GM19372 (cell line): ENCODE data around the gene FOSB.
"Not testable (repeated sequence)": the region's sequence is repeated elsewhere in the genome, so short reads cannot be mapped to it uniquely, and the experiment has no call there.

Experiments used
- ATAC-seq: cut with Tn5 transposase; IDR thresholded peaks from one replicate; pipeline ENCODE4 v1.9.1; 2021; ENCODE audit warnings: mild to moderate bottlenecking, low read depth, moderate library complexity; ENCODE audit not compliant: unreplicated experiment

Gene FOSB

DNA sequence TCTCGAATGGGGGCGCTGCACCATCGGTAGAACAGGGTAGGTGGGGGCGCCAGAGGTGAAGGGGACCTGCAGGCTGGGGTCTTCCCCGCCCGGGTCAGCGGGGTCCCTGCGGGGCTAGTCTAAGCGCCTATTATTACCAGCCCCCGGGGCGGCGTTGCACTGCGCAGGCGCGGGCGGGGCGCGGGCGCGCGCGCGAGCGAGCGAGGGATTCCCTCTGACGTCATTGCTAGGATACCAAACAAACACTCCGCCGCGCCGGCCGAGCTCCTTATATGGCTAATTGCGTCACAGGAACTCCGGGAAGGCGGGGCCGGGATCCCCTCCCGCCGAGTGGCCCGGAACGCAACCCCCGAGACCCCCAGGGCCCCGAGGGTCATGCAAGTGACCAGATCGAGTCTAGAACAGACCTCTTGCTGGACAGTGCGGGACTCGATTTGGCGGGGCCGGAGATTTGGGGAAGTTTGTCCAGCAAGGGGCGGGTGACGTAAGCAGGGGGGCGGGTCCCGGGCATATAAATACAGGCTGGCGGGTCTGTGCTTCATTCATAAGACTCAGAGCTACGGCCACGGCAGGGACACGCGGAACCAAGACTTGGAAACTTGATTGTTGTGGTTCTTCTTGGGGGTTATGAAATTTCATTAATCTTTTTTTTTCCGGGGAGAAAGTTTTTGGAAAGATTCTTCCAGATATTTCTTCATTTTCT lies at the start of gene FOSB:
TSS of gene FOSB (plus strand) at position 541 of the 703 bp plus-strand sequence. CDS start 591 bp downstream, outside the sequence.
- peak; percentile 38 for ATAC-seq

DNA sequence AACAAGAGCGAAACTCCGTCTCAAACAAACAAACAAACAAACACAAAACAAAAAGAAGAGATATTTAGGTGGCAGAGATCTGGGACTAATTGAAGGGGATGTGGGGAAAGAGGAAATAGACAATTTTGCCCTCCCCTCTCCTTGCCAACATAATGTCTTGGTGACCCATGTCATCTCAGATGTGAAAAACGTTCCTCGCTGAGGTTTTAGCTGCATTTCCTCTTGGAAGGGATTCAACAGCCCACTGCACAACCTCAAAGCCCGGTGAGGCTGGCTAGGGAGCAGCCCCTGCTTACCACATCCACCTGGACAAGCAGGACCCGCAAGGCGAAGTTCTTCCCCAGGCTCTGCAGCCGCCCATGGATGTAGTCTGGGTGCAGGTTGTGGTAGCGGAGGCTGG lies 49.0 kb upstream of the FOSB start:
- no peak for ATAC-seq

DNA sequence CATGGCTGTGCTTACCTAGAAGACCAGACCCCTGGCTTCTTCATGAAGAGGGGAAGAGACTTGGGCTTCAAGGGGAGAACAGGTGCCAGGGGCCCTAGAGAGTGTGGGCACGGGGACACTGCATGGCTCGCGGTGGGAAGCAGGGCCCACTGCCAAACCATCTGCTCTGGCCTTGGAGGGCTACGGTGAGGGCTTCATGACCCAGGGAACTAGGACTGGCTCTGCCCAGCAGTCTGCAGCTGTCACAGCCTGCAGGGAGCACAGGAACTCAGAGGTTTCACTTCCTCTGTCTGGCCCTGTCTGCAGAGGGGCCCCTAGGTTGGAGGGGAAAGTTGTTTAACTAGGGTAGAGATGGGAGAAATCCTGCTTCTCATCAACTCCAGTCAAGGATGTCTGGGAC lies 48.4 kb upstream of the FOSB start:
- peak; percentile 47 for ATAC-seq

DNA sequence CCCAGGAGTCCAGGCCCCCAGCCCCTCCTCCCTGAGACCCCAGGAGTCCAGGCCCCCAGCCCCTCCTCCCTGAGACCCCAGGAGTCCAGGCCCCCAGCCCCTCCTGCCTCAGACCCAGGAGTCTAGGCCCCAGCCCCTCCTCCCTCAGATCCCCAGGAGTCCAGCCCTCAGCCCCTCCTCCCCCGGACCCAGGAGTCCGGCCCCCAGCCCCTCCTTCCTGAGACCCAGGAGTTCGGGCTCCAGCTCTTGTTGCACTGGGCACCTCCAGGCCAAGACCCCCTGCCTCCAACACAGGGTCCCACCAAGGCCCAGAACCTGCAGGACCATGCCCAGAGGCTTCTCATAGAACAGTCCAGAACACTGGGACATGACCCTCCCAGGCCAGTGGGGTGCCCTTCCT lies 47.9 kb upstream of the FOSB start:
- no peak for ATAC-seq

DNA sequence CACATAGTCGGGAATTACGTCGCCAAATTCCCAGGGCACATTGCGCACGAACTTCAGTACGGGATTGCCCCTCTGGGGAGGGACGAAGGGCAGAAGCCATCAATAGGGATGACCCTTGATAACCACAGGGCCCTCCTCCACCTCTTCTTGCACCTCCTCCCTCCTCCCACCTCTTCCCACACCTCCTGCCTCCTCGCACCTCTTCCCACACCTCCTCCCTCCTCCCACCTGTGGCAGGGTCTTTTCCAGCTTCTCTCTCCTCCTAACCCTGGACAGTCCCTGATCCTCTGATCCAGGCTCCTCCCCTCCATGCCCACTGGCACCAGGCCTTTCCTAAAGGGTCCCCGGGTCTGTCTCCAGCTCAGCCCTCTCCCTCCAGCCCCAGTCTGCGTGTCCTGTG lies 47.4 kb upstream of the FOSB start:
- no peak for ATAC-seq

DNA sequence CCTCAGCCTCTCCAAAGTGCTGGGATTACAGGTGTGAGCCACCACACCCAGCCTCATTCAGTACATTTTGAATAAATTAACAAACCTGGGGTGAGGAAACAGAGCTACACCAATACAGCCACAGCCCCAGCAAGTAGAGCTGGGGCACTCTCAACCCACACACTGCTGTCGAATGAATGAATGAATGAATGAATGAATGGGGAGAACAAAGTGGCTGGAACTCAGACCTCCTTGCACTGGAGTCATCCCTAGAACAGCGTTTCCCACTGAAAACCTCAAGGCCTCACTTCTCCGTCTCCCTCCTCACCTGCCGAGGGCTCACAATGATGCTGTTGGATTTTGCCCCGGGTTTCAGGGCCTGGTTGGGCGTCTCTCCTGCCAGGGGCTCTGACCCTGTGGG lies 46.9 kb upstream of the FOSB start:
- ATAC-seq = no peak

DNA sequence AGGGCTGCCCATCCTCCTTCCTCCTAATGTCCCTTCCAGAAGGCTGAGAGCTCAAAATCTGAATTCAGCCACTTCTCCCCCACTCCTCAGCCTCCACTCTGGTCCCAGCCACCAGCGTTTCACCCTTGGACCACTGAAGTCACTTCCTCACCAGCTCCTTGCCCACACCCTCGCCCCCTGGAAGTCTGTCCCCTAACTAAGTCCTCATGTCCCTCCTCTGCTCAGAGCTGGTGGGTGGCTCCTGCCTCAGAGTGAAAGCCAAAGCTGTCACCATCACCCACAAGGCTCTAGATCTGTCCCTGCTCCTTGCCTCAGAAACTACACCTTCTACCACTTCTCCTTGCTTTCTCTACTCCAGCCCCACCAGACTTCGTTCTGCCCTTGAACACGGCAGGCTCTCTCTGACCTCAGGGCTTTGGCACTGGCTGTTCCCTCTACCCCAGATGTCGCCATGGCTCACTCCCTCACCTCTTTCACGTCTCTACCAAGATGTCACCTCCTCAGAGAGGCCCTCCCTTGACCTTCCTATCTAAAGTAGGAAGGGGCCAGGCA lies 45.8 kb upstream of the FOSB start:
- ATAC-seq = no peak

DNA sequence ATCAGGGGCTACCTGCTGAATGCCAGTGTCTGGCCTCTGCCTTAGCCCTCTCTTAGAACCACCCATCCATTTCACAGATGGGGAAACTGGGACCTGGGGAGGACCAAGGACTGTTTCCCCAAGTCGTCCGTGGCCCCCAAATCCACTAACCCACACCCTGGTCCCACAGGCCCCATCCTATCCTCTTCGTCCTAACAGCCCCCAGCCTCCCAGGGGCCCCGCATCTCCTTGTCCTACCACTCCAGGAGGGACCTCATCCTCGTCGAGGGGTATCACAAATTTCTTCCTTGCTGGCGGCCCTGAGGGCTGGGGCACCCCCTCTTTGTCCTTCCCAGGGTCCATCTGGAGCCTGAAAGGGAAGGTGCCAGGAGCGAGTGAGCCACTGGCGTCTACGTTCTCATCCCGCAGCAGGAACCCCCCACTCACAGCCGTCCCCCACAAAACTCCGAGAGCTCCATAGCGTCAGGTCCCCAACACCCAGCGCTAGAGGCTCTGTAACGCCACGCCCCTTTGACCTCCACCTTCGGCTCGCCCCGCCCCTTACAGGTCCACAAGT lies 44.7 kb upstream of the FOSB start:
- ATAC-seq = no peak

DNA sequence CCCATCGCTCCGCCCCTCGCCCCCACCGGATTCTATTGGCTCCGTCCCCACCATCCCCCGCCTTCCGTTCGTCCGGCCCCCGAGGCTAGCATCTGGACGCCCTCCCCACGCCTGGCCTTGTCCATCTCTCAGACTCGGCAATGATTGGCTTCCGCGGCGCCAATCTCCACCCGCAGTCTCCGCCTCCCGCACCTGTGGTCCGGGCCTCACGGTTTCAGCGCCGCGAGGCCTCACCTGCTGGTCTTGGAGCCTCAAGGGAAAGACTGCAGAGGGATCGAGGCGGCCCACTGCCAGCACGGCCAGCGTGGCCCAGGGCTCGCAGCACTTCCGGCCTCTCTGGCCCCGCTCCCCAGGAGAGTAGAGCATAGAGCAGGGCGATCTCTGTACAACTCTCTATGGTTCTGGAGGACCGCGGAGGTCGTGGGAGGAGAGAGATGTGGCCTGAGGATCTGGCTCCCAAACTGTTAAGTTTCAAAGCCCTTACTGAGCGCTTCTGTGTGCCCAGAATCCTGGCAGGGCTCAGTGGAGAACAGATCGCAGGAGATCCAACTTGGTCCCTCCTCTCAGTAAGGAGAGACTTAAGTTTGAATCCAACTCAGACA lies 44.1 kb upstream of the FOSB start, which contains the start of gene ERCC1:
TSS of gene ERCC1 (minus strand) at position 329 of the 602 bp plus-strand sequence. CDS start 543 bp downstream, outside the sequence.
- peak; percentile 73 for ATAC-seq

DNA sequence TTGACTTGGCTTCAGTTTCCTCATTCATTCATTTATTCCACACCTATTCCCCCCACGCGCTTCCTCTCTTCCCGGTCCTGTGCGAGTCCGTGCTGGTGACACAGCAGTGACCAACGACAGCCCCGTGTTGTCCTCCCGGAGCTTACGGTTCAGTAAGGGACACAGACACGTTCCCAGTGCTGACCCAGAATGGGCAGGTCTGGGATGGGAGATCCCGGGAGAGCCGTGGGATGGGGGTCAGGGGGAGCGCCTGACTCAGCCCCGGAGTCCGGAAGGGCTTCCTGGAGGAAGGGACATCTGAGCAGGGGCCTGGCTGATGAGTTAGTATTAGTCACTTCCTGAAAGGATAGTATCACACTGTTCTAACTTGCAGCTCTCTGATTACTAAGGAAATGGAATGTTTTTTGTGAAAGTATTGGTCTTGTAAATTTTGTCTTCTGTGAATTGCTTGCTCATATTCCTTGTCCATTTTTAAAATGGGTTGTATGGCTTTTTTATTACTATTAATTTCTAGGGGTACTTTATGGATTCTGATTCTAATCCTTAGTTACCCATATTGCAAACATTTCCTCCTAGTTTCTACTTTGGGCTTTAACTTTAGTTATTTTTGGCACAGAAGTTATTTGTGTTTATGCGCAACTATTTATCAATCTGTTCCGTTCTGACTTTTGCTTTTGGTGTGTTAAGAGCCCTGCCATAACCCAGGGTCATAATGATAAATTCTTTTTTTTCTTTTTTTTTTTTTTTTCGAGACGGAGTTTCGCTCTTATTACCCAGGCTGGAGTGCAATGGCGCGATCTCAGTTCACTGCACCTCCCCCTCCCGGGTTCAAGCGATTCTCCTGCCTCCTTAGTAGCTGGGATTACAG lies 43.4 kb upstream of the FOSB start:
- no peak for ATAC-seq

DNA sequence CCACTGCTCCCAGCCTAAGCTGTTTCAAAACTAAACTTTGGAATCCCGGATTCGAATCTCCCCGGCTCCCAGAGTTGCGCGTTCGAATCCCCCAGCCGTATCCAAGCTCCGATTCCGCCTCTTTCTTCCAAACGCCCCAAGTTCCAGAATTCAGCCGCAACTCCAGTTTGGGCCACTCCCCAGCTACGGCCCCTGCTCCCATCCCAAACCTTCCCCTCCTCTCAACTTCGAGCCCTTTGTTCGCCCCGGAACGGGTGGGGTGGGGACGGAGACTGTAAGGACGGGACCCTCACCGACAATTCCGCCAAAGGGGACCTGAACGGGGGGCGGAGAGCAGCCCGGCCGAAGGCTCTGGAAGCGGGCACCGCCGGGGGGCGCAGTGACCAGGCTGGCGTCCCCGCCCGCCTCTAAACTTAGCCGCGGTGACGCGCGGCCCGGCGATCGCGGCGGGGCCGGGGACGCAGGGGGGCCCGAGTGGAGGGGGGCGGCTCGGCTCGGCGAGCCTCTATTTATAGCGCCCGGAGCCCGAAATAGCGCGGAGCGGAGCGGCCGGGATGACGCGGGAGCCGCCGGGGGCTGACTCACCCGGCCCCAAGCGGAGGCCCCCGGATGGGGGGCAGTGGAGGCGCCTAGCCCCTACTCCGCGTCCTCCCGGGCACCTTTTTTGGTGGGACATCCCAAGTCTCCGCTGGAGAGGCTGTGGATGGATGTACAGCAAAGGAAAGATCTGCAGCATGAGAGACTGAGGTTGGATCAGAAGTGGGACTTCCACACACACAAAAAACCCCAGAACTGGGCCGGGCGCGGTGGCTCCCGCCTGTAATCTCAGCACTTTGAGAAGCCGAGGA lies 39.2 kb upstream of the FOSB start:
- ATAC-seq = no peak

DNA sequence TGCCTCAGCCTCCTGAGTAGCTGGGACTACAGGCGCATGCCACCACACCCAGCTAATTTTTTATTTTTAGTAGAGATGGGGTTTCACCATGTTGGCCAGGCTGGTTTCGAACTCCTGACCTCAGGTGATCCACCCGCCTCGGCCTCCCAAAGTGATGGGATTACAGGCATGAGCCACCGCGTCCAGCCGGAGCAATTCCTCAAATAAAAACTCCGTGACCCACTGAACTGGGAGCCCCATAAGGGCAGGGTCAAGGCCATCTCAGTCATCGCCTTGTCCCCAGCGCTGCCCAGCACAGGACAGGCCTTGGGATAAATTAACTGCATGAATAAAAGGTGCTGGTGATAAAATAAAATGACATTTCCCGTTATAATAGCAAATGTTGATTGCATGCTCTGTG lies 37.9 kb upstream of the FOSB start:
- not testable (repeated sequence) for ATAC-seq

DNA sequence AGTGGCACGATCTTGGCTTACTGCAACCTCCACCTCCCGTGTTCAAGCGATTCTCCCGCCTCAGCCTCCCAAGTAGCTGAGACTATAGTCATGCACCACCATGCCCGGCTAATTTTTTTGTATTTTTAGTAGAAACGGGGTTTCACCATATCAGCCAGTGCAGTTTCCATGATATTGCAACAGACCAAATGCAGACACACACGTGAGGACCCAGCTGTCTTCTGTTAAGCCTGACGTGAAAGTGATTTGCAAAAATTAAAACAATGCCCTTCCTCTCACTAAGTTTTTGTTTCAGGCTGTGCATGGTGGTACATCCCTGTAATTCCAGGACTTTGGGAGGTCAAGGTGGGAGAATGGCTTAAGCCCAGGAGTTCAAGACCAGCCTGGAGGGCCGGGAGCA lies 36.8 kb upstream of the FOSB start:
- not testable (repeated sequence) for ATAC-seq

DNA sequence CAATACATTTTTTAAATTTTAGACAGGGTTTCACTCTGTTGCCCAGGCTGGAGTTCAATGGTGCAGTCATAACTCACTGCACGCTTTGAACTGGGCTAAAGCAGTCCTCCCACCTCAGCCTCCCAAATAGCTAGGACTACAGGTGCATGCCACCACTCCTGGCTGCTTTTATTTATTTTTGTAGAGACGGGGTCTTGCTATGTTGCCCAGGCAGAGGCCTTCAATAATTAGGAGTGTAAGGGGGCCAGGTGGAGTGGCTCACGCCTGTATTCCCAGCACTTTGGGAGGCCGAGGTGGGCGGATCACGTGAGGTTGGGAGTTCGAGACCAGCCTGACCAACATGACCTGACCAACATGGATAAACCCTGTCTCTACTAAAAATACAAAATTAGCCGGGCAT lies 35.3 kb upstream of the FOSB start:
- not testable (repeated sequence) for ATAC-seq

DNA sequence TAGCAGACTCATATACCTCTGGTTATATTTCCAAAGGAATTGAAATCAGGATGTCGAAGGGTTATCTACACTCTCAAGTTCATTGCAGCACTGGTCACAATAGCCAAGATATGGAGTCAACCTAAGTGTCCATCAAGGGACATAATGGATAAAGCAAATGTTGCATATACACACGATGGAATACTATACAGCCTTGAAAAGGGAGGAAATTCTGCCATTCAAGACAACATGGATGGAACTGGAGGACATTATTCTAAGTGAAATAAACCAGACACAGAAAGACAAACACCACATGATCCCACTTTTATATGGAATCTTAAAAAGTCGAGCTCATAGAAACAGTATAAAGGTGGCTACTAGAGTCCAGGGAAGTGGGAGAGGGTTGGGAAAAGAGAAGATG lies 30.5 kb upstream of the FOSB start:
- no peak for ATAC-seq

DNA sequence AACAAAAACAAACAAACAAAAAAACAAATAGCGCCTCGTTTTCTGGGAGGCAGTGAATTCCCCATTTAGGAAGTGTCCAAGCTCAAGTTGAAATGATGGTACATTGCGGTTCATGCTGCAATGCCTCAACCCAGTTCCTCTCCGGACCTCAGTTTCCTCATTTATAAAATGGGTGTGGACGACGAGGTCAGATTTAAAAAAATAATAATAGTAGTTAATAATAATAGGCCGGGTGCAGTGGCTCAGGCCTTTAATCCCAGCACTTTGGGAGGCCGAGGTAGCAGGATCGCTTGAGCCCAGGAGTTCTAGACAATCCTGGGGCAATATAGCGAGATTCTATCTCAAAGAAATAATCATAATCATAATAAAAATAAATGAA lies 28.6 kb upstream of the FOSB start:
- no peak for ATAC-seq

DNA sequence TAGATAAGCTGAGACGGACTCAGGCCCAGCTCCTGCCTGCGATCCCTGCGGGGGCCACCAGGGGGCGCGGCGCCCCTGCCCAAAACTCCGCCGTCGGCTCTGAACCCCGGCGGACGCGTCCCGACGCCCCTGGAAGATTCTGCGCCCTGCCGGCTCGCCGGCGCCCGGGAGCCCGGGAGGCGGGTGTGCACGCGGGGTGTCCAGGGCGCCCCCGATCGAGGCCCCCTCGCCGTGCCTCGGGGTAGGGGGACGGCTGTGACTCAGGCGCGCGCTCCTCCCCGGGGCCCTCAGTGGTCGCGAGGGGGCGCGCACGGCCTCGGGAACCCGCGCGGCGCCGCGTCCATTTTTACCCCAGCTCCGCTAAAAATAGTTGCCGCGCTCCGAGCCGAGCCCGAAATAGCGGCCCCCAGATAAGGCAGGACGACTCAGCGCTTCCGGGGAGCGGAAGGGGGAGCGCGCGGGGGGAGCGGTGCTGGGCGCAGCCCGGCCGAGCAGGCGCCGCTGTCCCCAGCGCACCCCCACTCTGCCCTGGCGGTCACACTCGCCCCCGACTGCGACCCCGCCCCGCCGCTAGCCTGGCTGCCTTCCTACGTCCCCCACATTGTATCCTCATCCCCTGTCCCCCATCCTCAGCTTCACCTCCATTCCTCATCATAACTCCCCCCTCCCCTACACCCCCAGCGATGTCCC lies 28.1 kb upstream of the FOSB start:
- peak; percentile 57 for ATAC-seq

DNA sequence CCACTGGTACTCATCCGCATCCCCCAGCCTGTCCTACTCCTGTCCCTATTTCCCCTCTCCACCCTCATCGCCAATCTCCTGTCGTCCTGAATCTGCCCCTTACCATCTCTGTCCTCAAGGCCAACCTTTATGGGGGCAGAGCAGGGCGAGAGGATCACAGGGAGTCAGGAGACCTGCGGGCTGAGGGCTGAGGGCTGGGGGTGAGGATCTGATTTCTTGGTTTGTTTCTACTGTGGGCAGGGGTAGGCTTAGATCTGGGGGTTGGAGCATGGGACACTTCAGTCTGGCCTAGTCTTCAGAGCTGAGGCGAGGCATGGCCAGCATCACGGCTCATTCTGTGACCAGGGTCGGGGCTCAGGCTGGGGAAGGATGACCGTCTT lies 27.5 kb upstream of the FOSB start:
- no peak for ATAC-seq

DNA sequence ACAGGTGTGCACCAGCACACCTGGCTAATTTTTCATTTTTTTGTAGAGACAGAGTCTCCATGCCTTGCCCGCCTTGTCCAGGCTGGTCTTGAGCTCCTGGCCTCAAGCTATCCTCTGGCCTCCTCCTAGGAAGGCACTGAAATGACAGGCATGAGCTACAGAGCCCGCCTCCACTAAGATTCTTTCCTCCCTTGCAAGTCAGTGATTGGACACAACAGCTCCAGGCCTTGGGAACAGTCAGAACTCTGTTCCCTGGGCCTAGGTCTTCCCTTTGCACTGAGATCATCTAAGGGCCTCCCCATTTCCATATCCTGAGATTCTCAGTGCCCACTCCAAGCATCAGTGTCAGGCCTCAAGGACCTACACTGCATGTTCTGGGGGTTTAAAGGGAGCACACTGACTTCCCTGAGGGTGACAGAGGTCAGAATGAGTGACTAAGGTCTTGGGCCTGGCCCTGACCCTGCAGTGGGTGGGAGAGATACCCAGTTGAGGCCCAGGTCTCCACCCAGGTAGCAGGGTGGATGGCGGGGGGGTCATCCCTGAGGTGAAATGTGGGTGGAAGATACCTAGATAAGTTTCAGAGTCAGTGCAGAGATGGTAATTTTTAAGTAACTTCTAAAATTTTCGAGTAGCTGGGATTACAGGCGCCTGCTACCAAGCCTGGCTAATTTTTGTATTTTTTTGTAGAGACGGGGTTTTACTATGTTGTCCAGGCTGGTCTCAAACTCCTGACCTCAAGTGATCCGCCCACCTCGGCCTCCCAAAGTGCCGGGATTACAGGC lies 26.7 kb upstream of the FOSB start:
- ATAC-seq = no peak
